Measurements from ENCODE around the gene DNAI1.

Gene DNAI1

DNA sequence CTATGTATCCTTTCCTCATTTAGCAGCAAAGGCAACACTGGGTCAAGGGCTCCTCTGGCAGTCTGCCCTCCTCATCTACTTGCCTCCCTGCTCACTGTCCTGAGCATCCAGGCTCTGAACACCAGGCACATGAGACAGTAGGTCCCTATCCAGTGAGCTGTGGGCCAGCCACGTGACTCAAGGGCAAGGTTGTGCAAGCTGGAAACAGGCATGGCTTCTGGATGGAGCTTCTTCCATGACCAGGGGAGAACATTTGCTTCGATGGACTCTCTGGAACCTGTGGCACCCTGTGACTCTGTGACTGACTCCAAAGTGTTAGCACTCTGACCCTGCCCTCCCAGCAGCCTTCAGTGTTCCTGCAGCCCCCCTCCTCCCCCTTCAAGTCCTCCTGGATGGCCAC, 33.0 kb downstream of the DNAI1 start:
- no peak for DNase-seq (ENCODE audit: low spot score)
- TF ChIP-seq, protein P1, sequence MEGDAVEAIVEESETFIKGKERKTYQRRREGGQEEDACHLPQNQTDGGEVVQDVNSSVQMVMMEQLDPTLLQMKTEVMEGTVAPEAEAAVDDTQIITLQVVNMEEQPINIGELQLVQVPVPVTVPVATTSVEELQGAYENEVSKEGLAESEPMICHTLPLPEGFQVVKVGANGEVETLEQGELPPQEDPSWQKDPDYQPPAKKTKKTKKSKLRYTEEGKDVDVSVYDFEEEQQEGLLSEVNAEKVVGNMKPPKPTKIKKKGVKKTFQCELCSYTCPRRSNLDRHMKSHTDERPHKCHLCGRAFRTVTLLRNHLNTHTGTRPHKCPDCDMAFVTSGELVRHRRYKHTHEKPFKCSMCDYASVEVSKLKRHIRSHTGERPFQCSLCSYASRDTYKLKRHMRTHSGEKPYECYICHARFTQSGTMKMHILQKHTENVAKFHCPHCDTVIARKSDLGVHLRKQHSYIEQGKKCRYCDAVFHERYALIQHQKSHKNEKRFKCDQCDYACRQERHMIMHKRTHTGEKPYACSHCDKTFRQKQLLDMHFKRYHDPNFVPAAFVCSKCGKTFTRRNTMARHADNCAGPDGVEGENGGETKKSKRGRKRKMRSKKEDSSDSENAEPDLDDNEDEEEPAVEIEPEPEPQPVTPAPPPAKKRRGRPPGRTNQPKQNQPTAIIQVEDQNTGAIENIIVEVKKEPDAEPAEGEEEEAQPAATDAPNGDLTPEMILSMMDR (IDR thresholded peaks at IDR 0.05; ENCODE audit: extremely low read depth, missing control alignments) = no peak

DNA sequence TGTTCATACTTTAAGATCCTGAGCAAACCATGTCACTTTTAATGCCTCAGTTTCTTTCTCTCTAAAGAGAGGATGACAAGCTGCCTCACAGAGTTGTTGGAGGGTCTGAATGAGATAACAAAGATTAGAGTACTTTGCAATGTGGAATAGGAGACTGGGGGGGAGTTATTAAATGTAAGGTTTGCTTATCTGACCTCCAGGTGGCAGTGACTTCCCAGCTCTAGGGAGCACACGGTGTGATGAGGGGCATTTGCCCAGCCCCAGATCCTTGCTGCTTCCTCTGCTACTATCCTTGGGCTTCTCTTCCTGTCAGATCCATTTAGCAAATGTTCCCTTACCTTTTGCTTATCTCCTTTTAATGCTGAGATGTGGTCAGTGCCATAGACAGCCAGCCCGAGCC, 33.4 kb downstream of the DNAI1 start:
- no peak for DNase-seq (ENCODE audit: low spot score)
- TF ChIP-seq, protein P1 (IDR thresholded peaks at IDR 0.05; ENCODE audit: extremely low read depth, missing control alignments) = no peak

DNA sequence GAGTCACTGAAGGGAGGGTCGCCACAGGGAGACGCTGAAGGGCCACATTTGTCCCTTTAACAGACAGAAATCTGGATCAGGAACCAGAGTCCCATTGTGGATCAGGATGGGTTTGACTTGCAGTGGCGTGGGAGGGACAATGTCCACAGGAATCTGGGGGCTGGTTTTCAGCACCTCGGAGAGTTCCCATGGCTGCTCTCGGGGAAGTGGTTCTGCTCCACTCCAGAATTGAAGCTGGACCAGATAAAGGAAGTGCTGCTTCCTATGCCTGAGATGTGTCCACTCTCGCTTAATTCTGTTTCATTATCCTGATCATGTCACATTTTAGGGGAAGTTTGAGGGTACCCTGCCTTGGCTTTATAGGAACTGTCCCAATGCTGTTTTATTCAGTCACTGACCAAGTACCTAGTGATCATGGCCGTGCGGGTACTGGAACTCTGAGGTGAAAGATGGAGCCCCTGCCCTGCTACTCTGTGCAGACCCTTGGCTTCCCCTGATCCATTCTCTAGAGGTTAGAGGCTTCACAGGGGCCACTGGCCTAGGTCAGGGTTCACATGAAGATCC, 35.4 kb downstream of the DNAI1 start:
- no peak for DNase-seq (ENCODE audit: low spot score)
- TF ChIP-seq, protein P1 (IDR thresholded peaks at IDR 0.05; ENCODE audit: extremely low read depth, missing control alignments) = no peak

DNA sequence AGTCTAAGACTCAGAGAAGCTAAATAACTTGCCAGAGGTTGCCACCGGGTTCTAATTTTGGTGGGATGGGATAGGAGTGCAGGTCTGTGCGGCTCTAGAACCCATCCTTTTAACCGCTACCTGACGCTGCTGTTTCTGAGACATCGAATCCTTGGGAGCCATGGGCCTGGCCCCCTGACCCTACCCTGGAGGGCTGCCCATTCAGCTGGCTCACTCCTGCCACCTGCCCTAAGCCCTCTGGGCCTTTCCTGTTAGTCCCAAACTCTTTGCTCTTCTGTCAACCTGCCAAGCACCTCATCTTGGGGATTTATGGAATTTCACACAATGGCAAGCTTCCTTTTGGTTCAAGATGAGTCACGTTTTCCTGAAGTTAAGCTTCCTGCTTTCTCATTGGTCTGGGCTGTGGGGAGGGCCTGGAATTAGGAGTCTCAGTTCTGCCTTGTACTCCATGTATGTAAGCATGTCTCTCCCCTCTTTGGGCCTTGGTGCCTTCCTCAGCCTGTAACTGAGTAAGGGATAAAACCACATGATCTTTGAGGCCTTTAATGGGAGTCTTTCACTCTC, 37.6 kb downstream of the DNAI1 start:
- DNase-seq (ENCODE audit: low spot score) = no peak
- TF ChIP-seq, protein P1 (IDR thresholded peaks at IDR 0.05; ENCODE audit: extremely low read depth, missing control alignments) = no peak

DNA sequence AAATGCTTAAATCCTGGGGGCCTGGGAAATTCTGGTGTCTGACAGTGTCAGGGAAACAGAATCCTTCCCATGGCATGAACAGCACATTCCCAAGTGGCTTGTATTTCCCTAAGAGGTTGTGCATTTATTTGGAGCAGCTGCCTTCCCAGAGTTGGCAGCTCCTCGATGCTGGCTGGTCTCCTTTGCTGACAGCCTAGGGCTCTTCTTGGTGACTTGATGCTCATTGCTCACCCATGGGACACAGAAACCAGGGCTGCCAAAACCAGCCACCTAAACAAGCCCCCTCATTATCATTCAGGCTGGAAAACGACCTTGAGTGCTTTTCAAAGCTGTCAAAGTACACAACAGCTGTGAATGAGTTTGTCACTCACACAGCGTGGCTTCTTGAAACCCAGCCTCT, 39.9 kb downstream of the DNAI1 start:
- TF ChIP-seq, protein P1 (IDR thresholded peaks at IDR 0.05; ENCODE audit: extremely low read depth, missing control alignments) = no peak
- DNase-seq (ENCODE audit: low spot score) = no peak

DNA sequence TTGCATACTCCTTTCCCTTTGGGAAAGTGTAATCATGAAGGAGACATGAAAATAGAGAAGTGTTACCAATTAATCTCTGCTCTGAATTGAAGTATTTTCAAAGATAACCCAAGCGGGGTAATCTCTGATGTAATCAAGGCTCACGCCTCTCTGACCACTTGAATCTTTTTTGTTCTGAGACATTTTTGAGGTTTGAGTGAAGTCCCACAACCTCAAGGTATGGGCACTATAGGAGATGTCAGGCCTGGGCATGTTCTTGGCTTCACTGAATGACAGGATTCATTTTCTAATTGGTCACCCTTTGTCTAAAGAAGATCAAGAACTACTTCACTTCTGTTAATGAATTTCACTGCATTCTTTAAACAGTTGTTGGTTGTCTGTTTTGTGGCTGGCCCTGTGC, 40.5 kb downstream of the DNAI1 start:
- DNase-seq (ENCODE audit: low spot score) = no peak

DNA sequence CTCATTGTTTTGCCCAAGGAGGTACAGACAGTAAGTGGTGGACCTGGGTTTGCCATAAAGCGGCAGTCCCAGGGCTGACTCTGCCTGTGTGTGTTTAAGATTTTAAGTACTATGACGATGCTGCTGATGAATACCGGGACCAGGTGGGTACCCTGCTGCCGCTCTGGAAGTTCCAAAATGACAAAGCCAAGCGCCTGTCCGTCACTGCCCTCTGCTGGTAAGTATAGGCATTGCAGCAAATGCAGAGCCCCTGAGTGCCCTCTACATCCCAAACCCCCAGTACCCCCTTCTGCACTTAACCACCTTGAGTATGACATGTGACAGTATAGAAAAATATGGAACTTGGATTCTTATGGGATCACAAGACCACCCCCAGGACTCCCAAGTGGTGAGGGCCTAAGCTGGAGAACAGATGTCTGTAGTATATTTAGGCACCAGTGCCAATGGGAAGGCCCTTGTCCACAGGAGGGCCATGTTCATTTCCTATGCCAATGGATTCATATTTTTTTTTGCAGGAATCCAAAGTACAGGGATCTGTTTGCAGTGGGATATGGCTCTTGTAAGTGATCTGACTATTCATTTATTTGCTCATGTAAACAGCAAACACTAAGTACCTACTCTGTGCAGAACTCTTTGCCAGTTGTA, 42.1 kb downstream of the DNAI1 start:
- TF ChIP-seq, protein P1 (IDR thresholded peaks at IDR 0.05; ENCODE audit: extremely low read depth, missing control alignments) = peak; percentile 85
- DNase-seq (ENCODE audit: low spot score) = peak; percentile 72

More for the DNA sequence above, 40.5 kb downstream of the DNAI1 start:
- TF ChIP-seq, protein P1 (IDR thresholded peaks at IDR 0.05; ENCODE audit: extremely low read depth, missing control alignments) = no peak
